Ecto neural progenitor cell (in vitro differentiated cells): ENCODE measurements around the gene CRX.
A peak's percentile ranks its signal among the peaks of the same experiment; 100 is the strongest.
"Not testable (repeated sequence)": the region's sequence is repeated elsewhere in the genome, so short reads cannot be mapped to it uniquely, and the experiment has no call there.

Experiments
- DNase-seq: peaks from one replicate; pipeline ENCODE4 v3.0.0-alpha.2; 2018; ENCODE audit warnings: low spot score

Gene CRX

DNA sequence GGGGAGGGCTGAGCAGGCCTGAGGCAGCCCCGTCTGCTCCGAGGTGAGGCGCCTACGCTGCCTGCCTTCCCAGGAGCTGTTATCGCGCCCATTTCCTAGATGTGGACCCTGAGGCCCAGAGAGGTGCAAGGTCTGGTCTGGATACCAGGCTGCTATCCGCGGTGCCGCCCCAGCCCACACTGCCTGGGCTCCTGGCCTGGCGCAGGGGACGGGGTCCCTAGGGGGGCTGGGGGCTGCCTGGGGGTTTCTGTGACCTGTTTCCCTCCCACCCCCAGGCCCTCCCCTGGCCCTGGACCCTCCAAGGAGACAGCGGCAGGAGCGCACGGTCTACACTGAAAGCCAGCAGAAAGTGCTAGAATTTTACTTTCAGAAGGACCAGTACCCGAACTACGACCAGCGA lies 38.1 kb downstream of the CRX start:
- not testable (repeated sequence) for DNase-seq

- DNase-seq = no peak
Observed at GRCh38 chr19:47860602-47861297, 39.0 kb downstream of the CRX start.

GRCh38 chr19:47861630-47862029 lies 39.9 kb downstream of the CRX start:
- no peak for DNase-seq

DNA sequence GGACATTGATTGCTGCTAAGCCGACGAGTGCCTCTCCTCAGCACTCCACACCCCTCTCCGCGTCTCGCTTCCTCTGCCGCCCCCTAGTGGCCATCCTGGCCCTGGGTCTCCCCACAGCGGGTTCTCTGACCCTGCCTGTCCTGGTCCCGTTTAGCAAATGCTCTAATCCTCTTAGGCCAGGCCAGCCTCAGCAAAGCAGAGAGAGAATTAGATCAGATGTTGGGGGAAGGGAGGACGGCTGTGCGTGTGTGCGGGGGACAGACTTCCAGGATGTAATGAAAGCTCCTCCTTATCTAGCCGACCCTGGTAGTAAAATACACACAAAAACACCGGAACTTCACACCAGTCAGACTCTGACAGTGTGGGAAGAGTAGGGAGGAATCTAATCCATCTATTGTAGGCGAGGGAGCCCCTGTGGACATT lies 41.8 kb downstream of the CRX start:
- DNase-seq = peak; percentile 98

DNA sequence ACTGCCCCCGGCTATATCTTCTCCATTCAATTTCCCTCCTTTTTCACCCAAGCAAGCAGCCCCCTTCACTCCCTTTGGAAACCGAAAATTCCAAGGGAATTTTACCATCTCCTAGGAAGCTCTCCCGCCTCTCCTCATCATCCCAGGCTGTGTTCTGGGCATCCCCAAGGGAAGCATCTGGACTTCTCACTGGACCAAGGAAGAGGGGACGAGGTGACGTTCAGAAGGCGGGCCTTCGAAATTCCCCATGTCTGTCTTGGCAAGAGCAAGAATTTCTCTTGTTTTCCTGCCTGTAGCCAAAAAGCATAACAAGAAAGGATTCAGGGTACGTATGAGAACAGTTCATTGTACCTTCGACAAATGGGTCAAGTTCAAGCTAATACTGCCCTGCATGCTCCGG lies 43.4 kb downstream of the CRX start:
- DNase-seq = no peak

DNA sequence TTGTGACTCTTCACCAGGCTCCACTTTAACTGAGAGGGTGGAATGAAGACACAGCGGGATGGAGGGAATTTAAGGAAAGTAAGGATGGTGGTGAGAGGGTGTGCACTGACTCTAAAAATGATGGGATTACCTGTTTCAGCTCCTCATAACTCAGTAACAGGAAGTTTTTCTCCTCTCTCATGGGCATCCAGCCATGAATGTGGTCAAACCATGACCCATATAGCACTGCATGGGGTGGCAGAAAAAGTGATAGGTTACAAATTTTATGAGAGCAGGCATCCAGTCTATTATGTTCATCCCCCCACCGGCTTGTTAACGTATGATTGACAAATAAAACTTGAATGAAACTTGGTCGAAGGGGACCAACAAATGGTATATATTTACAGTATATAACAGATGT lies 57.2 kb downstream of the CRX start:
- DNase-seq = no peak

DNA sequence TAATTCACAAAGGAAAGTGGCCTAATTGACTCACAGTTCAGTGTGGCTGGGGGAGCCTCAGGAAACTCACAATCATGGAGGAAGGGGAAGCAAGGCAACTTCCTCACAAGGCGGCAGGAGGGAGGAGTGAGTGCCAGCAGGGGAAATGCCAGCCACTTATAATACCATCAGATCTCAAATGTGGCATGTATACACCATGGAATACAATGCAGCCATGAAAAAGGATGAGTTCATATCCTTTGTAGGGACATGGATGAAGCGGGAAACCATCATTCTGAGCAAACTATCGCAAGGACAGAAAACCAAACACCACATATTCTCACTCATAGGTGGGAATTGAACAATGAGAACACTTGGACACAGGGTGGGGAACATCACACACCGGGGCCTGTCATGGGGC lies 57.6 kb downstream of the CRX start:
- DNase-seq = not testable (repeated sequence)

GRCh38 chr19:47881757-47882156 lies 60.0 kb downstream of the CRX start:
- DNase-seq = no peak

- no peak for DNase-seq
Observed at GRCh38 chr19:47882890-47883289, 61.2 kb downstream of the CRX start.

DNA sequence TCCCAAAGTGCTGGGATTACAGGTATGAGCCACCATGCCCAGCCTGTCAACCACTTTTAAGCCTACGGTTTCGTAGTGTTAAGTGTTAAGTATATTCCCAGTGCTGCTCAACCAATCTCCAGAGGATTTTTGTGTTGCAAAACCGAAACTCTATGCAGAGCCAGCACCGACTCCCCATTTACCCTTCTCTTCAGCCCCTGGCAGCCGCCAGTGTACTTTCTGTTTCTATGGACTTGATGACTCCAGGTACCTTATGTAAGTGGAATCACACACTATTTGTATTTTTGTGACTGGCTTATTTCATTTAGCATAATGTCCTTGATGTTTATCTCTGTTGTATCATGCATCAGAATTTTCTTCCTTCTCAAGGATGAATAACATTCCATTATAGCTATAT lies 63.3 kb downstream of the CRX start:
- no peak for DNase-seq

- no peak for DNase-seq
Observed at GRCh38 chr19:47886010-47886559, 64.3 kb downstream of the CRX start, which contains the start of gene SULT2A1. SULT2A1 (minus strand) TSS chr19:47886315; CDS start chr19:47886257, 58 bp downstream.

DNA sequence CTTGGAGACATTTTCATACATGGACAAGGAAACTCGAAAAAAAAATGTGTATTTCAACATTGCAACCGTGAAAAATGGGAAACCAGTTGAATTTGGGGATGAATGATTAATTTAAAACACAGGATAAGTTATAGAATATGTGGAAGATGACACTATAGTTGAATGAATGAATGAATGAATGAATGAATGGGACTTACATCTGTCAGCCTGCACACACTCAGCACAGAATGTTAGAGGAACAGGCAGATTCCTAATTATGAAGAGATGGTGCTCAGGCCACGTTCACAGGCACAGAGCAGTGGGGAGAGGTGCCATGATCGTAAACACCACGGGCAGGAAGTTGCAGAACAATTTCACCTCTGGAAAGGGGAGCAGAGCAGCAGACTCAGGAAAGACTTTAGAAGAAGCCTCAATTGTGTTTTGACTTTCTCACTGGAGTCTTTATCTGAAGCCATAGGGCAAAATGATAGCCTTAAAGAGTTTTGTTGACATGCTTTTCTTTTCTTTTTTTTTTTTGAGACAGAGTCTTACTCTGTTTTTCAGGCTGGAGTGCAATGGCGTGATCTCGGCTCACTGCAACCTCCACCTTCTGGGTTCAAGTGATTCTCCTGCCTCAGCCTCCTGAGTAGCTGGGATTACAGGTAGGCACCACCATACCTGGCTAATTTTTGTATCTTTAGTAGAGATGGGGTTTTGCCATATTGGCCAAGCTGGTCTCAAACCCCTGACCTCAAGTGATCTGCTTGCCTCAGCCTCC lies 69.3 kb downstream of the CRX start:
- no peak for DNase-seq

GRCh38 chr19:47891622-47891922 lies 69.8 kb downstream of the CRX start:
- no peak for DNase-seq

DNA sequence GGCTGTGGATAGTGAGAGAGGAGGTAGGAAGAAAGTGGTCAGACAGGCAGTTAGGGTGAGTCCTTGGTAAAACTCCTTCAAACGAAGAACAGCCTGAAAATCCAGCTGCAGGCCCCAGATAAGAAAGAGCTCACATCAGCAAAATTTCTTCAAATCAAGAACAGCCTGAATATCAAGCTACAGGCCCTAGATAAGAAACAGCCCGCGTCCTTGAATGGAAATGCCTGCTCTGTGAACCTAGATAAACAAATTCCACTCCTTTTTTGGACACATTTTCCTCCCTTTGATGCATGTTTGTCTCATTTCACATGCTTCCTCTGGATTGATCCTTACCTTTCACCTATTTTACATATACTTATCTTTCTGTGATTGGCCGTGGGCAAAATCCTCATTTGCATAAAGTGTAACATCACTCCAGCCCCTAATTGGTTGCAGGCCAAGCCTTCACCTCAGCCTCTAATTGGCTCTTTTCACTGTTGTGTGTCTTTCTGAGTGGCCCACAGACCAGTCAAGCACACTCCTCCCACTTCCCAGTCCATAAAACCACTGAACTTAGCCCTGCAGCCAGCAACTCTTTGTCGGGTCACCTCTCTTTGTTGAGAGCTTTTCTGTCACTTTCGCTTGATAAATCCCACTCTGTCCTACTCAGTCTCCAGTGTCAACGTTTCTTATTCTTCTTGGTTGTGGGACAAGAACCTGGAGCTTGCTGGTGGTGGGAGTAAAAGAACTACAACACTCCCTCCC lies 70.4 kb downstream of the CRX start:
- DNase-seq = peak; percentile 79
